GM08714 (cell line): ENCODE results near the gene CCDC57.

Source experiments
- H3K4me3 ChIP-seq: fragments of 200-500 bp; sonication (Bioruptor generic); 2 replicates; pipeline ENCODE4 v1.5.1; 2014; ENCODE audit warnings: mild to moderate bottlenecking, low read length, inconsistent platforms
- ZNF274 ChIP-seq: IDR thresholded peaks from 2 replicates; pipeline ENCODE4 v1.6.1; 2012; ENCODE audit warnings: mild to moderate bottlenecking, low read depth, low read length

Gene CCDC57

DNA sequence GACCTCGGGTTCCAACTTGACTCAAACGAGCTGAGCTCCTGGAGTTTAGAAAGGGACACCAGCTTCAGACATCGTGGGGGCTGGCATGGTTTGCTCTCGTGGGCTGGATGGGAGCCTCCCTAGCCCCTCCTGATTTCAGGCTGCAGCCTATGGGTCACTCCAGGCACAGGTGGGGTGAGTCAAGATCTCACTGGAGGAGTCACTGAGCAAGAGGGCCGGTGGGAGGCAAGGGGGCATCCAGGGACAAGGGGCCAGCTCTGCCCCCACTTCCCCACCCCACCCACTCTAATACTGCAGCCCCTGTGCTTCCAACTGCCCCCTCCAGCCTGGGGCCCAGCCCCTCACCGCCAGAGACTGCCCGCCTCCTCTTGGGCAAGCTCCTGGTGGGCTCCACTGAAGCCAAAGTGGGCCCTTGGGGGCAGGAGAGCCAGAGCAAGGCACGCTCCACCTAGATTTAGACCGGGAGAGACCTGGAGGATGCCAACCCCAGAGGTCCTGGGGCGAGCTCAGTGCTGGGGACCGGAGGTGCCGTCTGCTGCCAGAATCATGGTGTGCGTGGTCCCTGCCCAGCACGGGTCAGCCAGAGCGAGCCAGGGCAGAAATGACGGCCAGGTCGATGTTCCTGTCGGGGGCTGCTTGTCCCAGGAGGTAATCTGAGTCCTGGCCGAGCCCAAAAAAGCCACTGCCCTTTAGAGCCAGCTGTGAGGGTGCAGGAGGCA lies 22.6 kb upstream of the CCDC57 start:
- no peak overlapping the region for H3K4me3 ChIP-seq
- no peak for TF ChIP-seq ZNF274

DNA sequence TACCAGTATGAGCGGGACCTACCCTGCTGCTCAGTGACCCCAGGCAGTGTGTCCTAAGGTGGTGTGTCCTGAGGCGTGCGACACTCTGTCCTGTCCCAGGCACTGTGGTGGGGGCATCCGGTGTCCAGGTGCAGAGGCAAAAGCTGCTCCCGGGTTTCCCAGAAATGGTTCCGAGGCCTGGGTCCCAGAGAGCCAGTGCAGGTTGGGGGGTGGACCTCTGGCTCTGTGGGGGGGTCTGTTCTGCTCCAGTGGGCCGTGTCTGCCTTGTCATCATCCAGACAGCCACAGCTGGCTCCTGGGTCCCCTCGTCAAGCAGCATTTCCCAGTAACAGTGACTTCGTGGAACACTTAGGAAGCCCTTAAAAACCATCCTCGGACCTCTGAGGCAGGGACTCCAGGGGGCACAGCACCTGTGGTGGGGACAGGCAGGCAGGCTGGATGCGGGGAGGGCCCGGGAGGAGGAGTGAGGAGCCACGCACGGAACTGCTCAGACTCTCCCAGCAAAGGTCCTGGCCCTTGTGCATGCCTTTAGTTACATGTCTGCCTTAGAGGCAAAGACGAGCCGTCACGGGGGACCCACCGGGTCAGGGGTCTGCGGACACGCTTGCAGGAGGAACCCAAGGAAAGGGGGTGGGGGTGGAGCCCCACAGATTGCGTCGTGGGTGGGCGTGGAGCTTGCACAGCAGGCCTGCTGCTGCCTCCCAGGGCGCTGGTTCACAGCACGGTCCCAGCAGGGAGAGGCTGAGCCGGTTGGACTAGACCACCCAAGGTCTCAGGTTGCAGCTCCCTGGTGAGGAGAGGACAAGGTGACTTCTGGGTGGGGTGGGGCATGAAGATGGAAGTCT lies 21.8 kb upstream of the CCDC57 start:
- H3K4me3 ChIP-seq: no peak overlapping the region
- TF ChIP-seq ZNF274: no peak

DNA sequence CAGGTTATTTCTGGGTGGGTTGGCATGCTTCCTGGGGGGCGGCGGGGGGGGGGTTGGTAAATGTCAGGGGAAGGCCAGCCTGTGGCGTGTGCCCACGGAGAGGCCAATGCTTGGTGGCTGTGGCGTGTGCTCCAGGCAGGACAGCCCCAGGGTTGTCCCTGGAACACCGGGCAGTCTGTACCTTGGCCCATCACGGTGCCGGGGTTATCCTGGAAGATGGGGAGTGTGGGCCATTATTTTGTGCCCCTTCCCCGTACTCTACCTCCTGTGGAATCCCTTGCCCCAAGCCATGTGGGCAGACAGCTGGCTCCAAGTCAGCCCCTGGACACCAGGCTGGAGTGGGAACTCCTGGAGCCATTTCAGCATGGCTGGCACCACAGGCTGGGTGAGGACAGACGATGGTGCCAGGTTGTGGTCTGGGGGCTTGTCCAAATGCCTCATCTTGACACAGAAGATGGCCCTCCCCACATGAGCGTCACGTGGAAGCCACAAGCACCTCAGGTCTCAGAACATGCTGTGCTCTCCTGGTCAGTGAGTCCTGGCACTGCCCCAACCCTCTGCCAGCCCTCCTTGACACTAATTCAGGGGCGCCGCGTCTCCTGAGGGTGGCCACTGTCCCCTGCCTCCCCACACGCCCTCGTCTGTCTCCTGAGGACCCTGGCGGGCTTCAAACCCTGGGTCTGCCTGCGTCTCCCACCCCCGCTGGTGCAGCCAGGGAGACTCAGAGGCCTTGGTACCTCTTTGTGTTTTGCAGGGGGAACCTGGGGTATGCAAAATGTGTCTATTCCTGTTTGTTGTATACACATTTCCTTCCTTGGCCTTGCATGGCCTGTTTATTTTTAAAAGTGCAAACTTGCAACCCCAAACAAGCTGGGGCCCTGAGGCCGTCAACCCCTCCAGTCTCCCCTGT lies 20.5 kb upstream of the CCDC57 start:
- no peak overlapping the region for H3K4me3 ChIP-seq
- TF ChIP-seq ZNF274: no peak

DNA sequence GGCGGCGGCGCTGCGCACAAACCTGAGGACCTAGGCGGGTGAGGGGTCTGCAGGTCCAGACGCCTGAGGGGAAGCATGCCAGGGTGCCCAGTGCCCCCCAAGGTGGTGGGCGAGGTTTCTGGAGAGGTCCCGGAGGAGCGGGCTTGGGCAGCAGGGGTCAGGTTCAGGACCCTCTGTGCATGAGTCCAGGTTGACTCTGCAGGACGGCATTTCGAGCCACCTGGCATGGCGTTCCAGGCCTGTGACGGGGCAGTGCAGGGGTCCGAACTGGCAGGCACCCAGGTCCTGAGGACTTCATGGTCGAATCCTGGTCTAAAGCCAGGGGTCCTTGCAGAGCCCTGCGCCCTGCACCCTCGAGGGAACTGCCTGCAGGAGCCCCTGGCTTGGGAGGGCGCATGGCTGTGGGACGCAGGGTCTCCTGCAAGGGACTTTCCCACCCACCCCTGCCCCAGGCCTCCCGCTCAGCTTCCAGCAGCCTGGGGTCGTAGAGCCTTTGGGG lies 19.7 kb upstream of the CCDC57 start:
- H3K4me3 ChIP-seq: no peak overlapping the region
- TF ChIP-seq ZNF274: no peak

DNA sequence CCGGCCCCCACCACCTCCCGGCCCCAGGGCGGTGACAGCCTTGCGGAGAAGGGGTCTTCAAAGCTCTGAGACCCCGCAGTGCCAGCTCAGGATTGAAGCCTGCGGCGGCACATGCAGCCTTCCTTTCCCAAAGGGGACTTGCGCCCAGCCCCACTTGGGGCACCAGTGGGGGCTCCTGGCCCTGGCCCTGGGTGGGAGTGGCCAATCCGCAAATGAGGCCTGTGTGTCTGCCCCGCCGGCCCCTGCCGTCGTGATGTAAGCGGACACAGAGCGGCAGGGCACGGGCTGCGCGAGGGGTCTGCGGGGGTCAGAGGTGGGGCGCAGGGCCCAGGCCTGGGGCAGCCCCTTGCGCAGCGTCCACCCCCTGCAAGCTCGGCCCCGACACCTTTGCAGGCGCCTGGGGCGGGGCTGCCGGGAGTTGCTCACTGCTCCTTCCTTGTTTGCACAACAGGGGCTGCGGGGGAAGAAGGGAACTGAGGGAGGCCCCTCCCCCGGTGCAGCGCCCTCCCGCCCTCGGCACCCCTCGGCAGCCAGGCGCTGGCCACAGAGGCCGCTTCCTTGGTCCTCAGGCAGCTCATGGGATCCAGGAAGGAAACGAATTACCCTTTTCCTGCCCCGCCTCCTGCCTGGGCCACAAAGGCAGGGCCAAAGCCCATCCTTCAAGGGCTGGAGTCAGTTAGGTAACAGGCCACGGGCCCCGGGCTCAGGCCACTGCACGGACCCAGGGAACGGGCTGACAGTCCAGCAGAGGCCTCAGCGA lies 19.1 kb upstream of the CCDC57 start:
- H3K4me3 ChIP-seq: peak overlapping the region; percentile 34; the same call in 1 of the 2 replicates
- TF ChIP-seq ZNF274: no peak

DNA sequence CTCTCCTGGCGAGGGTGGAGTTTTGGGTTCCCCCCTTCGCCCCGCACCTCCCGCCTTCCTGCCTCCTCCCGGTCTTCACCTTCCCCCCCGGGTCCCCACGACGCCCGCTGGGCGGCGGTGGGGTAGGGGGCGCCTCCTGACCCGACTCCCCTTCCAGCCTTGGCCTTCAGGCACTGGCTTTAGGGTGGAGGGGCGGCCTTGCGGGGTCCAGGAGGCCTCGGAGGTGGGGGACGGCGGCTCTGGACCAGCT lies 18.6 kb upstream of the CCDC57 start:
- TF ChIP-seq ZNF274: no peak
- peak overlapping the region; percentile 34; the same call in 1 of the 2 replicates for H3K4me3 ChIP-seq

DNA sequence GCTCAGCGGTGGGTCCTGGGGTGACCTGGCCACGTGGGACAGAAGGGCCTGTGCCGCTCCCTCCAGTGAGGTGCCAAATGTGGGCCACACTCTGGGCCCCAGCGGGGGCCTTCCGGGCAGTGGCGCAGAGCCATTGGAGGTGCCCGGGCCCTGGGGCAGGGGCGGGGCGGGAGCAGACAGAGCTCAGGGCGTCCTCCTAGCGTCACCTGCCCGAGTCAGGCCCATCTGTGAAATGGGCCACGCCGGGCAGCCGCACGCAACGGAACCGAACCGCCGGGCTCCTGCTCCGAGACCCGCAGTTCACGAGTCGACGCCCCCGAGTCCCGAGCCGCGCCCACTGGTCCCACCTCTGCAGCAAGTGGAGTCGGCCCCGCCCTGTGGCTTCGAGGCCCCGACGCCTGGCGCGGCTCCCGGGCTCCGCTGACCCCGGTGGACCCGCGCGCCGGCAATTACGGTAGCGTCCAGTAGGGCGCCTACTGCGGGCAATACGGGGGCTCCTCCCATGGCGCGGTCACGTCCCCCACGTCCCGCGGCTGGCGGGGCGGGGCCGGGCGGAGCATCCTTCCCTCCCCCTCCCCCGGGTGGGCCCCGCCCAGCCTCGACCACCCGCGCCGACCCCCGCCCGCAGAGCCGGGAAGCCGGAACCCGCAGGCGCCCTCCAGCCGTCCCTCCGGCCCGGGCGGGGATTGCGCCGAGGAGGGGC lies 18.1 kb upstream of the CCDC57 start:
- TF ChIP-seq ZNF274: no peak
- peak overlapping the region; percentile 34; the same call in 1 of the 2 replicates for H3K4me3 ChIP-seq

DNA sequence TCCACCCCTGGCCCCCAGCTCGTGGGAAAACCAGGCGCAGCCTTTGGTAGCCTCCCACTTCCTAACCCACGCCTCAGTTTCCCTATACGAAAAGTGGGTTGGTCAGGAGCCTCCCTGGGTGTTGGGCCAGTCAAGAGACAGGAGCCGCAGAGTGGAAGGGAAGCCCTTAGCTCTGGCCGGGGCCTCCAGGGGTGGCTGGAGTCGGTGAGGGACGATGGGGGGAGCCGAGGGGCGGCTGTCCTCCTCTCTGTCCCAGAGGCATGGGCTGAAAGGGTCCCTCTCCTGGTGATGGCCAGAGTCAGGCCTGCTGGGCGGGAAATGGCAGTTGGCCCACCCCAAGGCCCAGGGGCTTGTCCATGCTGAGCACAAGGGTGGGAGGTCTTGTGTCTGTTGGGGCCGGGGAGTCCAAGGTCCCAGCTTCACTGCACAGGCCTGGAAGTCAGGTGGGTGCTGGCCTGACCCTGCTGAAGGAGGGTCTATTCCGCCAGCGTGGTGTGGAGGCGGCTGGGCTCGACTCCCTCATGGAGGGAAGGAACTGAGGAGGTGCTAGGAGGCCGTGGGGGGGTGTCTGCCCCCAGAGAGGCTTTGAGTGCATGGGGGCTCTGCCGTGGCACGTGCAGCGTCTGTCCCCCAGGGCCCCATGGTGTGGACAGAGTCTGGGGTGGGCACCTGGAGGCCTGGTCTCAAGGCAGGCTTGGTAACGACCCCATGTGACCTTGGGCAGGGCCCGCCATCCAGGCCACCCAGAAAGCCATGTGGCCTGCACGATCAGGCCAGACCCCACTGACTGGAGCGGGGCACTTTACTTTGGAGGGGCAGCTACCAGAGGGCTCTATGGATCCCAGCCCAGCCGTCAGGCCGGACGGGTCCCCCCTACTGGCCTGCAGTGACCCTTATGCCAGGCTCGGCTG lies 17.3 kb upstream of the CCDC57 start:
- H3K4me3 ChIP-seq: peak overlapping the region; percentile 74; the same call in 1 of the 2 replicates

DNA sequence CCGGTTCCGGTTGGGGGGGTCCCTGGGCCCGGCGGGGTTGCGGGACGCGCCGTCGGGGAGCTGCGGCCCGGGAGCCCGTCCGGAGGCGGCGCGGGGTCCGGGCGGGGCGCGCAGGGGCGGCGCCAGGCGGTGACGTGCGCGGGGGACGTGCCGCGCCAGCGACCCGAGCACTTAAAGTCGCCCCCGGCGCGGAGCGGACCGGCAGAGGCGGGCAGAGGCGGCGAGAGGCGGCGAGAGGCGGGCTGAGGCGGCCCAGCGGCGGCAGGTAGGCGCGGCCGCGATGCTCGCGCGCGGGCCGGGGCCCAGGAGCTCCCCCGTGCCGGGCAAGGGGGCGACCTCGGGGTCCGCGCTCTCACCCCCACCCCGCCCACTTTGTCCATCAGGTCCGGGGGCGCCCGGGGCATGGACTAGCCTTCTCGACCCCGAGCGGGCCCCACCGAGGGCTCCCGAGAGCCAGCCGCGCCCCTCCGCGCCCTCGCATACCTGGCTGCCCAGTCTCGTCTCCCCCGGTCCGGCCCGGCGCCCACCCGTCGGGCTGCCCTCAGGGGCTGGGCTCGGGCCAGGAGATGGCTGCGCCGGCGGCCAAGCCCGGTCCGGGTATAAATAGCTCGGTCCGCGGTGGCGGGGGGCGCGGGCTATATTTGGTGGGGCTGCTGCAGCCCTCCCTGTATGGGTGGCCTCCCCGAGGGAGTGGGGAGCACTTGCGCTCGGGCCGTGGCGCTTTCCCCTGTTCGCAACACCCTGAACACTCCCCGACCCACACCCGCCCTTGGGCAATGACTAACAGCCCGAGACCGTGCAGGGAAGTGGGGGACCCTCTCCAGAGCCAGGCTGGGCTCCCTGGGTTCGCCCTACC lies 16.4 kb upstream of the CCDC57 start, which contains the start of gene SLC16A3:
SLC16A3 (plus strand) TSS at position 201 of the 856 bp plus-strand sequence. CDS start 6,967 bp downstream, outside the sequence.
- no peak for TF ChIP-seq ZNF274
- H3K4me3 ChIP-seq: peak within 1 kb of the TSS; percentile 74; the same call in 1 of the 2 replicates

More for the DNA sequence above, 17.3 kb upstream of the CCDC57 start:
- TF ChIP-seq ZNF274: no peak

DNA sequence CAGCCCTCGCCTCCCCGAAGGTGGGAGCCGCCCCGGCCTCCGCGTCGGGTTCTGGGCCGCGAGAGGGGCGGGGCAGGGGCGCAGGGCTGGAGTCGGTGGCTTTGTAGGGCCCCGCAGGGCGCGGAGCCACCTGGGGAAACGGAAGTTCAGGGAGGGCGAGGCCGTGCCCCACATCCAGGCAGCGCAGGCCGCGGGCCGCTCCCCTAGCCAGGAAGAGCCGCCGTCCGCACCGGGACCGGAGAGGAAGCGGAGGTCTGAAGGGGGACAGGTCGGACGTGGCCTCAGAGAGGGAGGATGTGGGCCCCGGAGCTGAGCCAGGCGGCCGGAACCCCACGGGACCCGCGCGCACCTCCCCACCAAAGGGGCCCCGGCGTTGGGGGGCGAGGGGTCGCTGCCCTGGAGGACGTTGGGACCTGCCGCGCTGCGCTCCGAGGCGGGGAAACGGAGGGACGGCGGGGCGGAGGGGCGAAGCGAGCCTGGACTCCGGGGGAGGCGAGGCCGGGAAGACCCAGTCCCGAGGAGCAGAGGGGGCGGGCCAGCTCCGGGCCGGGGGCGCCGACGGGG lies 15.7 kb upstream of the CCDC57 start:
- TF ChIP-seq ZNF274: no peak
- H3K4me3 ChIP-seq: peak overlapping the region; percentile 74; the same call in 1 of the 2 replicates

DNA sequence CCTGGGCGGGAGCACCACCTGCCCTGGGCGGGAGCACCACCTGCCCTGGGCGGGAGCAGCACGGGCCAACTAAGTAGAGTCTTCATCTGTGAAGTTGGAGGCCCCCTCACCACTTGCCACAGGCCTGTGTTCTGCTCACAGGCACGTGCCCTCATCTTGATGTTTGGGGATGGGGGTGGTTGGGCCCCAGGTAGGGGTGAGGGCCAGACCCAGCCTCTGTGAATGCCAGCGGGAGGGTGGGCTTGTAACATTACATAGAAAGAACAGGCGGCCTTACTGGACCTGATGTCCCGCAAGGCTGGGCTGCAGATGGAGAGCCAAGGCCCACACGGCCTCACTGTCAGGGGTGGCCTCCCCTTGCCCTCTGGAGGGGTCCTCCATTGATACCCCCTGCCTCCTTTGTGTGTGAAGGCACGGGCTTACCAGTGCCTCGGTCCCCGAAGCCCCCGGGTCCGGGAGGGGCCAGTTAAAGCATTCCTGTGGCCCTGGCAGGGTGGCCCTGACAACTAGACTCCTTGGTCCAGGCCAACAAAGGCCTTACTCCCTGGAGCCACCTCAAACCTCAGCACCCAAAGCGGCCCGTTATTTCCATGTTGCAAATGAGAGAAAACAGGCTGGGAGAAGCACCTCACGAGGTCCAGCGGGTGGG lies 15.1 kb upstream of the CCDC57 start:
- H3K4me3 ChIP-seq: peak overlapping the region; percentile 74; the same call in 1 of the 2 replicates
- no peak for TF ChIP-seq ZNF274
